Lower leg skin (tissue), 4 donors: ENCODE results near the gene METRN. TPM values are rescaled to one million over a fixed set of nuclear protein-coding genes. Genes with fewer than 3 reads are reported as not detected.

Experiments
- DNase-seq, 2 donors: peaks; one replicate each; pipeline ENCODE4 v3.0.0-alpha.2; 2019; ENCODE audit warnings: low spot score in 2 of 2
- H3K4me3 ChIP-seq: fragments of 200-600 bp; sonication (generic); 2 replicates; pipeline ENCODE4 v1.5.1; 2017; ENCODE audit warnings: mild to moderate bottlenecking, low read depth; ENCODE audit not compliant: poor library complexity, severe bottlenecking
- CTCF ChIP-seq, 3 donors: fragments of 450-650 bp; IDR thresholded peaks; one replicate each; pipeline ENCODE4 v1.5.1; 2016; ENCODE audit warnings: antibody characterized with exemption in 3 of 3, mild to moderate bottlenecking in 3 of 3, moderate library complexity in 2 of 3
- POLR2A ChIP-seq, 2 donors: fragments of 450-650 bp; IDR thresholded peaks; one replicate each; pipeline ENCODE4 v1.6.1; 2016 to 2017; ENCODE audit warnings: antibody characterized with exemption in 2 of 2, mild to moderate bottlenecking in 1 of 2, moderate library complexity in 1 of 2
- WGBS, 2 donors: methylation state at CpG; one replicate each; pipeline ENCODE4 v1.1.5; 2018; 5-methylcytosine and 5-hydroxymethylcytosine counted together
- intact Hi-C: fragments of 100-400 bp; cut with DNase I; formaldehyde crosslinking; loops from one replicate; pipeline ENCODE4 v1.15.0; 2023; ENCODE audit warnings: low total_unique reads
- total RNA-seq, 4 donors: library from RNA; depleted of rRNA; stranded (reverse); fragments of >200 nt; gene quantifications; one replicate each; pipeline ENCODE4 v1.1.0, GENCODE V29; 2016

METRN gene
- total RNA-seq, 4 donors from 2014 or later, result 24.2 to 48.4 (median 36.0) TPM

GRCh38 chr16:766820-767640, 52.1 kb downstream of the METRN start:
- TF ChIP-seq POLR2A (IDR thresholded peaks at IDR 0.05) (no peak), CTCF (IDR thresholded peaks at IDR 0.05) (no peak)
- DNase-seq, result no peak
- intact Hi-C loops, result no loop called here
- no peak overlapping the region for H3K4me3 ChIP-seq
- WGBS, 2 donors, result 68 to 82% methylated on average over 22 to 30 of the region's 48 CpGs

DNA sequence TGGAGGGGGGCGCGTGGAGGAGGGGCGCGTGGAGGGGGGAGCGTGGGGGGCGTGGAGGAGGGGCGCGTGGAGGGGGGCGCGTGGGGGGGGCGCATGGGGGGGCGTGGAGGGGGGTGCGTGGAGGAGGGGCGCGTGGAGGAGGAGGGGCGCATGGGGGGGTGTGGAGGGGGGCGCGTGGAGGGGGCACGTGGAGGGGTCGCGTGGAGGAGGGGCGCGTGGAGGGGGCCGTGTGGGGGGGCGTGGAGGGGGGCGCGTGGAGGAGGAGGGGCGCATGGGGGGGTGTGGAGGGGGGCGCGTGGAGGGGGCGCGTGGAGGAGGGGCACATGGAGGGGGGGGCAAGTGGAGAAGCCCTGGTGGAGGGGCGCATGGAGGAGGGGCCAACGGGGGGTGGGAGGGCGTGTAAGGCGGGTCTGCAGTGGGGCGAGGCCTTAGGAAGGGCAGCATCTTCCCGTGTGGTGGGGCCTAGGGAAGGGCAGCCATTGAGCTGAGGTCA, 52.9 kb downstream of the METRN start:
- 50 to 59% methylated on average over 9 to 11 of the region's 38 CpGs for WGBS, 2 donors
- intact Hi-C loops, result no loop called here
- TF ChIP-seq POLR2A (IDR thresholded peaks at IDR 0.05), result no peak
- no peak for TF ChIP-seq CTCF (IDR thresholded peaks at IDR 0.05)
- H3K4me3 ChIP-seq, result no peak overlapping the region
- no peak for DNase-seq

DNA sequence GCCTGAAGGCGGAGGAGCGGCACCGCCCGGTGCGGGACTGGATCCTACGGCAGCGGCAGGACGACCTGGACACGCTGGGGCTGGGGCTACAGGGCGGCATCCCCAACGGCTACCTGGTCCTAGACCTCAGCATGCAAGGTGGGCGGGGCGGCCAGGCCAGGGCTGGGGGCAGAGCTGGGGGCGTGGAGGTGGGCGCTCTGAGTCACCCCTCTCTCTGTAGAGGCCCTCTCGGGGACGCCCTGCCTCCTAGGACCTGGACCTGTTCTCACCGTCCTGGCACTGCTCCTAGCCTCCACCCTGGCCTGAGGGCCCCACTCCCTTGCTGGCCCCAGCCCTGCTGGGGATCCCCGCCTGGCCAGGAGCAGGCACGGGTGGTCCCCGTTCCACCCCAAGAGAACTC, 53.5 kb downstream of the METRN start:
- no peak for DNase-seq
- 39 to 51% methylated on average over 16 to 17 of the region's 21 CpGs for WGBS, 2 donors
- no peak overlapping the region for H3K4me3 ChIP-seq
- TF ChIP-seq CTCF (IDR thresholded peaks at IDR 0.05) (no peak), POLR2A (IDR thresholded peaks at IDR 0.05) (no peak)
- intact Hi-C loops, result no loop called here

Other genes starting within 250 kb of the METRN start
- 10 to 100 TPM; 80.8 to 95.5 (median 84.6) TPM for gene CAPN15, start 187.4 kb upstream of the METRN start, total RNA-seq
- gene PRR35, start 154.7 kb upstream of the METRN start, total RNA-seq, result not detected
- gene NHLRC4, start 148.1 kb upstream of the METRN start, total RNA-seq, result 1 to 10 TPM in 1 of 4 donors, under 1 TPM in 3; 0.49 to 1.0 (median 0.57) TPM
- gene PIGQ, start 145.2 kb upstream of the METRN start, total RNA-seq, result 10 to 100 TPM; 33.2 to 46.1 (median 43.5) TPM
- 100 to 1,000 TPM; 103 to 161 (median 122) TPM for gene RAB40C, start 125.1 kb upstream of the METRN start, total RNA-seq
- gene WFIKKN1, start 84.1 kb upstream of the METRN start, total RNA-seq, result 1 to 10 TPM; 1.3 to 5.0 (median 2.8) TPM
- 100 to 1,000 TPM; 108 to 161 (median 111) TPM for gene METTL26, start 78.8 kb upstream of the METRN start, total RNA-seq
- 10 to 100 TPM; 10.5 to 31.3 (median 23.2) TPM for gene MCRIP2, start 73.3 kb upstream of the METRN start, total RNA-seq
- 10 to 100 TPM; 11.1 to 32.1 (median 18.9) TPM for gene WDR90, start 65.8 kb upstream of the METRN start, total RNA-seq
- 10 to 100 TPM; 36.1 to 86.7 (median 58.7) TPM for gene RHOT2, start 47.0 kb upstream of the METRN start, total RNA-seq
- 1 to 10 TPM; 1.4 to 5.3 (median 2.6) TPM for gene RHBDL1, start 39.4 kb upstream of the METRN start, total RNA-seq
- gene STUB1, start 34.7 kb upstream of the METRN start, total RNA-seq, result 100 to 1,000 TPM; 195 to 272 (median 198) TPM
- 10 to 100 TPM; 41.8 to 90.5 (median 82.3) TPM for gene JMJD8, start 30.8 kb upstream of the METRN start, total RNA-seq
- gene WDR24, start 24.7 kb upstream of the METRN start, total RNA-seq, result 10 to 100 TPM; 13.8 to 21.8 (median 15.5) TPM
- gene FBXL16, start 9.3 kb upstream of the METRN start, total RNA-seq, result 10 to 100 TPM; 18.3 to 33.6 (median 25.2) TPM
- gene ANTKMT, start 6.0 kb downstream of the METRN start, total RNA-seq, result 10 to 100 TPM; 24.9 to 42.4 (median 32.1) TPM
- gene CCDC78, start 11.3 kb downstream of the METRN start, total RNA-seq, result under 1 TPM in 2 of 4 donors, not detected in 2; 0.52 to 0.55 TPM
- 1 to 10 TPM; 4.5 to 6.3 (median 6.0) TPM for gene HAGHL, start 12.0 kb downstream of the METRN start, total RNA-seq
- 10 to 100 TPM; 34.7 to 75.8 (median 42.2) TPM for gene CIAO3, start 25.9 kb downstream of the METRN start, total RNA-seq
- 1 to 10 TPM in 3 of 4 donors, not detected in 1; 1.1 to 4.3 (median 4.0) TPM for gene MSLN, start 45.6 kb downstream of the METRN start, total RNA-seq
- 10 to 100 TPM; 20.2 to 27.9 (median 25.5) TPM for gene RPUSD1, start 73.3 kb downstream of the METRN start, total RNA-seq
- 10 to 100 TPM in 3 of 4 donors, 1 to 10 TPM in 1; 4.6 to 23.4 (median 12.2) TPM for gene CHTF18, start 73.5 kb downstream of the METRN start, total RNA-seq
- gene GNG13, start 85.6 kb downstream of the METRN start, total RNA-seq, result not detected